Prostate gland (tissue), 2 donors: ENCODE results near the gene MAP3K7CL. TPM values are rescaled to one million over a fixed set of nuclear protein-coding genes. Genes with fewer than 3 reads are reported as not detected.

Experiments
- DNase-seq: peaks from one replicate; pipeline ENCODE4 v3.0.0-alpha.2; 2019; ENCODE audit warnings: low spot score
- H3K27ac ChIP-seq, 2 donors: fragments of 200-600 bp; sonication (generic); 2 replicates each; pipeline ENCODE4 v1.5.1; 2017 to 2019
- H3K27me3 ChIP-seq: fragments of 200-600 bp; sonication (generic); replicated peaks from 2 replicates; pipeline ENCODE4 v1.5.1; 2019; ENCODE audit not compliant: insufficient read depth
- H3K36me3 ChIP-seq, 2 donors: fragments of 200-600 bp; sonication (generic); 1 replicate in 1 of 2; 2 replicates in 1 of 2; pipeline versions ENCODE4 v1.5.1 to v1.8.1; 2017 to 2019
- H3K4me1 ChIP-seq: fragments of 200-600 bp; sonication (generic); replicated peaks from 2 replicates; pipeline ENCODE4 v1.5.1; 2019
- H3K4me3 ChIP-seq, 2 donors: fragments of 200-600 bp; sonication (generic); 2 replicates each; pipeline ENCODE4 v1.5.1; 2017 to 2019
- H3K9me3 ChIP-seq: fragments of 200-600 bp; sonication (generic); 2 replicates; pipeline ENCODE4 v1.5.1; 2017
- POLR2A ChIP-seq: fragments of 450-650 bp; IDR thresholded peaks from one replicate; pipeline ENCODE4 v1.6.1; 2016; ENCODE audit warnings: antibody characterized with exemption, mild to moderate bottlenecking
- POLR2AphosphoS5 ChIP-seq: sonication (generic); formaldehyde crosslinking; IDR thresholded peaks from one replicate; pipeline ENCODE4 v1.6.1; 2017; ENCODE audit warnings: antibody characterized with exemption
- WGBS: methylation state at CpG from one replicate; pipeline ENCODE4 v1.1.5; 2018; 5-methylcytosine and 5-hydroxymethylcytosine counted together
- intact Hi-C: fragments of 100-400 bp; cut with DNase I; formaldehyde crosslinking; loops from one replicate; pipeline ENCODE4 v1.14.2; 2022
- total RNA-seq, 2 donors: library from RNA; depleted of rRNA; stranded (reverse); fragments of >200 nt; gene quantifications; one replicate each; pipeline ENCODE4 v1.1.0, GENCODE V29; 2016
- TF ChIP-seq, protein P1 (sequence below), 4 experiments: fragments of 200-600 bp in 2 of 4; fragments of 450-650 bp in 2 of 4; sonication (generic) in 2 of 4; IDR thresholded peaks; 1 replicate in 3 of 4; 2 replicates in 1 of 4; pipeline ENCODE4 v1.5.1; 2016 to 2019; ENCODE audit warnings: antibody characterized with exemption in 4 of 4, mild to moderate bottlenecking in 2 of 4, moderate library complexity in 2 of 4

Gene MAP3K7CL
- total RNA-seq, 2 donors from 2014 or later = 8.7 to 13.2 TPM

DNA sequence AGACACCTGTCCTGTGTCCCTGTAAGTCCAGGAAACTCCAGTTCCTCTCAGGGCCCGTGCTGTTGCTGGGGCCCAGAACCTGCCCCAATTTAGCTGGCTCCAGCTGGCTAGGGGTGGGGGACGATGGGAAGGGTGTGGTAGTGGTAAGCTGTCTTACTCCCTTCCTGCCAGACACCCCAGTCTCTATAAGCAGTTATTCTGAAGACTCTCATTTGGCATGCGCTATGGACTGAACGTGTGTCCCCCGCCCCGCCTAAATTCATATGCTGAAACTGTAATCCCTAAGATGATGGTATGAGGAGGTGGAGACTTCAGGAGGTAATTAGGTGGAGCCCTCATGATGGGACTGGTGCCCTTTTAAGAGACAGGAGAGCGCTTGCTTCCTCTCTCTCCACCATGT, 82.0 kb downstream of the MAP3K7CL start:
- no peaks in the 10 kb centered on the region for H3K9me3 ChIP-seq
- no peak for DNase-seq
- H3K27ac ChIP-seq = no peak overlapping the region
- H3K4me1 ChIP-seq = no peaks in the 10 kb centered on the region
- H3K4me3 ChIP-seq = no peak overlapping the region
- no peaks in the 10 kb centered on the region for H3K36me3 ChIP-seq
- no peaks in the 10 kb centered on the region for H3K27me3 ChIP-seq
- 95% methylated on average over 7 of the region's 7 CpGs for WGBS
- TF ChIP-seq, protein P1, sequence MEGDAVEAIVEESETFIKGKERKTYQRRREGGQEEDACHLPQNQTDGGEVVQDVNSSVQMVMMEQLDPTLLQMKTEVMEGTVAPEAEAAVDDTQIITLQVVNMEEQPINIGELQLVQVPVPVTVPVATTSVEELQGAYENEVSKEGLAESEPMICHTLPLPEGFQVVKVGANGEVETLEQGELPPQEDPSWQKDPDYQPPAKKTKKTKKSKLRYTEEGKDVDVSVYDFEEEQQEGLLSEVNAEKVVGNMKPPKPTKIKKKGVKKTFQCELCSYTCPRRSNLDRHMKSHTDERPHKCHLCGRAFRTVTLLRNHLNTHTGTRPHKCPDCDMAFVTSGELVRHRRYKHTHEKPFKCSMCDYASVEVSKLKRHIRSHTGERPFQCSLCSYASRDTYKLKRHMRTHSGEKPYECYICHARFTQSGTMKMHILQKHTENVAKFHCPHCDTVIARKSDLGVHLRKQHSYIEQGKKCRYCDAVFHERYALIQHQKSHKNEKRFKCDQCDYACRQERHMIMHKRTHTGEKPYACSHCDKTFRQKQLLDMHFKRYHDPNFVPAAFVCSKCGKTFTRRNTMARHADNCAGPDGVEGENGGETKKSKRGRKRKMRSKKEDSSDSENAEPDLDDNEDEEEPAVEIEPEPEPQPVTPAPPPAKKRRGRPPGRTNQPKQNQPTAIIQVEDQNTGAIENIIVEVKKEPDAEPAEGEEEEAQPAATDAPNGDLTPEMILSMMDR (IDR thresholded peaks at IDR 0.05) = no peak
- TF ChIP-seq POLR2AphosphoS5 (no peak), POLR2A (no peak)
- intact Hi-C loops = no loop called here

GRCh38 chr21:29213513-29214385, 83.3 kb downstream of the MAP3K7CL start:
- Histone ChIP-seq H3K4me1 (no peaks in the 10 kb centered on the region), H3K9me3 (no peaks in the 10 kb centered on the region), H3K4me3 (no peak overlapping the region), H3K27ac (no peak overlapping the region), H3K27me3 (no peaks in the 10 kb centered on the region), H3K36me3 (no peaks in the 10 kb centered on the region)
- no peak for DNase-seq
- TF ChIP-seq, protein P1 (IDR thresholded peaks at IDR 0.05) = no peak
- no peak for TF ChIP-seq POLR2A
- TF ChIP-seq POLR2AphosphoS5 = no peak
- 95% methylated on average over 2 of the region's 2 CpGs for WGBS
- intact Hi-C loops = no loop called here

GRCh38 chr21:29215709-29216108, 85.3 kb downstream of the MAP3K7CL start:
- 43% methylated on average over 2 of the region's 2 CpGs for WGBS
- no peak for TF ChIP-seq POLR2A
- TF ChIP-seq, protein P1 (IDR thresholded peaks at IDR 0.05) = no peak
- peak; percentile 61 for TF ChIP-seq POLR2AphosphoS5

DNA sequence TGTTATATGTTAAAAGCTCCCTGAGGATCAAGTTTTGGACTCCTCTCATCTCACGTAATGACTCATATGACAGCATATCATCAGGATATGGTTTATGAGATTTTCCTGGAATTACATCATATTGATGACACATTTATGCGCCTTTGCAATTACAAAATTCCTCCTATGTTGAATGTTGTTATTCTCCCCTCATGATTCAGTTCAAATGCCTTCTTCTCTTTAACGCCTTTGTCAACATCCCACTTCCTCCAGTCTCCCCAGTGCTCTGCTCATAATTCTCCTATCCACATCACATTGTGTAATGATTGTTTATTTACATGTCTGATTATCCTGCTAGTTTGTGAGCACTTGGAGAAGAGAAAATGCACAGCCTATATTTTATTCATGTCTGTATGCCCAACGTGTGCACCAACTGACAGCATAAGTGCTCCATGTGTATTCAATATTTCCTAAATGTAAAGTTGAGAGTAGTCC, 87.4 kb downstream of the MAP3K7CL start:
- no peaks in the 10 kb centered on the region for H3K27me3 ChIP-seq
- peak overlapping the region; percentile 67 to 84 for H3K27ac ChIP-seq
- 42% methylated on average over 4 of the region's 4 CpGs for WGBS
- intact Hi-C loops = no loop called here
- H3K4me1 ChIP-seq = no peaks in the 10 kb centered on the region
- no peaks in the 10 kb centered on the region for H3K9me3 ChIP-seq
- no peak for DNase-seq
- H3K4me3 ChIP-seq = no peak overlapping the region
- no peak for TF ChIP-seq POLR2A
- peak; percentile 53 for TF ChIP-seq POLR2AphosphoS5
- TF ChIP-seq, protein P1 (IDR thresholded peaks at IDR 0.05) = no peak
- H3K36me3 ChIP-seq = no peaks in the 10 kb centered on the region

More at GRCh38 chr21:29215709-29216108, 85.3 kb downstream of the MAP3K7CL start:
- Histone ChIP-seq H3K4me1 (no peaks in the 10 kb centered on the region), H3K36me3 (no peaks in the 10 kb centered on the region), H3K27ac (peak overlapping the region in 1 of 2 donors; percentile 84), H3K4me3 (no peak overlapping the region), H3K27me3 (no peaks in the 10 kb centered on the region), H3K9me3 (no peaks in the 10 kb centered on the region)
- intact Hi-C loops = no loop called here
- peak; percentile 49 for DNase-seq

DNA sequence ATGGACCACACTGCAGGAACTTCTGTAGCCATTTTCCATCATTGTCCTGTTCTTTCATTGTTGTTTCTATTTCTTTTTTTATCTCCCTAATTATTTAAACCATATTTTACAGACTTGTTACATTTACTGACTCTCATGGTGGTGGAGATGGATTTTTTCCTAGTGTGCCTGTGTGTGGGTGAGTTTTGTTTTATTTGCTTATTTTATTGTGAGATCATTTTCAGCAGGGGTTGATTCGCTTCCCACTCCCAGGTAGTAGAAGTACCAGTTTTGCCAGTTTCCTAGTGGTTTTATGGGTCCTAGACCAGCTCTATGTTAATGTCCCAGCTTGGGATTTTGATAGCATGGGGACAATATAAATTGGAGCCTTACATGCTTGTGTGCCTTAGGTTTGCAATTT, 88.3 kb downstream of the MAP3K7CL start:
- H3K4me3 ChIP-seq = no peak overlapping the region
- no peaks in the 10 kb centered on the region for H3K4me1 ChIP-seq
- no peaks in the 10 kb centered on the region for H3K9me3 ChIP-seq
- TF ChIP-seq POLR2AphosphoS5 (peak; percentile 78), POLR2A (no peak)
- TF ChIP-seq, protein P1 (IDR thresholded peaks at IDR 0.05) = no peak
- H3K36me3 ChIP-seq = no peaks in the 10 kb centered on the region
- no peaks in the 10 kb centered on the region for H3K27me3 ChIP-seq
- peak; percentile 79 for DNase-seq
- peak overlapping the region; percentile 67 to 84 for H3K27ac ChIP-seq
- intact Hi-C loops = no loop called here
- WGBS = 34% methylated on average over 1 of the region's 1 CpG
